ENCODE measurements around the gene VWC2L. TPM values are rescaled to one million over a fixed set of nuclear protein-coding genes. Genes with fewer than 3 reads are reported as not detected.

The VWC2L gene
- total and polyA plus RNA-seq, 10 donors: not detected

GRCh38 chr2:214507032-214507431 lies 96.2 kb downstream of the VWC2L start:
- TF ChIP-seq CTCF (IDR thresholded peaks at IDR 0.05 in 8 of 11, conservative IDR thresholded peaks at IDR 0.05 in 3 of 11) (no peak), POLR2AphosphoS5 (IDR thresholded peaks at IDR 0.05) (no peak), POLR2A (IDR thresholded peaks at IDR 0.05) (no peak)
- no peaks in the 10 kb centered on the region for H3K4me1 ChIP-seq
- intact Hi-C loops (cut with DNase I; ENCODE audit: low total_unique reads): no loop called here
- no peak overlapping the region for H3K4me3 ChIP-seq
- H3K36me3 ChIP-seq: no peaks in the 10 kb centered on the region
- H3K27me3 ChIP-seq (replicated peaks in 1 of 7): no peaks in the 10 kb centered on the region
- H3K27ac ChIP-seq: no peak overlapping the region
- H3K9me3 ChIP-seq: no peaks in the 10 kb centered on the region
- DNase-seq: no peak

DNA sequence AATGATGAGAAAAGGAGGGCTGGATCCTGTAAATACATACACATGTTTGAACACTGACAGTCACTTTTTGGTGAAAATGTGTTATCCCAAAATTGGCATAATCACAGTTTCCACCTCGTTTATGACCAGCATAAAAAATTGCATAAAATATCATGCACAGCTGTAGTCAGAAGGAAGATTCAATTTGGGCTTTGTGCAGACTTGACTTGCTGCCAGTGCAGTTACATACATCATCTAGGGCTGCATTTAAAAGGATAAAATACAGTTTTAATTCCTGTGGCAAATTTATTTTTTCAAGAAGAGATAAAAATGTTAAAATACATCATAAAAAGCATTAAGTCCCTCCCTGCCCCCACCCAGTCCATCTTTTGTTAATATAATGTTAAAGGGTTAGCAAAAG lies 103.8 kb downstream of the VWC2L start:
- WGBS, 5 donors: 29 to 52% (median 33%) methylated on average over 1 of the region's 1 CpG
- DNase-seq: no peak
- H3K9me3 ChIP-seq: no peaks in the 10 kb centered on the region
- no peaks in the 10 kb centered on the region for H3K4me1 ChIP-seq
- no peaks in the 10 kb centered on the region for H3K36me3 ChIP-seq
- no peak overlapping the region for H3K4me3 ChIP-seq
- intact Hi-C loops (cut with DNase I; ENCODE audit: low total_unique reads): no loop called here
- H3K27ac ChIP-seq: no peak overlapping the region
- TF ChIP-seq POLR2AphosphoS5 (IDR thresholded peaks at IDR 0.05) (no peak), CTCF (IDR thresholded peaks at IDR 0.05 in 8 of 11, conservative IDR thresholded peaks at IDR 0.05 in 3 of 11) (no peak), POLR2A (IDR thresholded peaks at IDR 0.05) (no peak)
- H3K27me3 ChIP-seq (replicated peaks in 1 of 7): no peaks in the 10 kb centered on the region

GRCh38 chr2:214515111-214515510 lies 104.3 kb downstream of the VWC2L start:
- Histone ChIP-seq H3K9me3 (no peaks in the 10 kb centered on the region), H3K27ac (no peak overlapping the region), H3K36me3 (no peaks in the 10 kb centered on the region), H3K4me1 (no peaks in the 10 kb centered on the region), H3K27me3 (replicated peaks in 1 of 7) (no peaks in the 10 kb centered on the region), H3K4me3 (no peak overlapping the region)
- TF ChIP-seq POLR2AphosphoS5 (IDR thresholded peaks at IDR 0.05) (no peak), POLR2A (IDR thresholded peaks at IDR 0.05) (no peak), CTCF (IDR thresholded peaks at IDR 0.05 in 8 of 11, conservative IDR thresholded peaks at IDR 0.05 in 3 of 11) (no peak)
- 60 to 72% (median 64%) methylated on average over 4 of the region's 4 CpGs for WGBS, 5 donors
- intact Hi-C loops (cut with DNase I; ENCODE audit: low total_unique reads): no loop called here
- DNase-seq: no peak

DNA sequence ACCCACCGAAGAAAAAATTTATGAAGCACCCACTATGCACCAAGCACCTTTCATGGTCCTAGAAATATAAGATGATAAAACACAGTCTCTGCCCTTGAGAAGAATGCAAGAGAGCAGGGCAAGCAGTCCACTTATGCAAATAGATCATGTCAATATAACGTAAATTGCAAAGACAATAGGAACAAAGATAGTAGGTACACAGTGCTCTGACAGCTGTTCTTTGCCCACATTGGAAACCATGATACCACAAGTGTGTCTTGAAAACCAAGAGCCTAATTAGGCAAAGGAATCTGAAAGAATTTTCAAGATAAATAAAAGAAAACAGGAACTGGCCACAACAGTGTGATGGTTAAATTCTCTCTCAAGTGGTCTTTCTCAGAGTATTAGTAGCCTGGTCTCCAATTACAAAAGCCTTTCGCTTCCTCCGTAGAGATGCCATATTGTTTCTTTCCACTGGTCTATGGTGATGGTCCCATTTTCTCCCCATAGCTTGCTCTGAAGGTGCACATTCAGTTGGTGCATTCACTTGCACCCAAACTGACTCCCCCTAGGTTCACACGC lies 108.5 kb downstream of the VWC2L start:
- Histone ChIP-seq H3K9me3 (no peaks in the 10 kb centered on the region), H3K4me3 (no peak overlapping the region), H3K36me3 (no peaks in the 10 kb centered on the region), H3K27ac (no peak overlapping the region), H3K4me1 (no peaks in the 10 kb centered on the region), H3K27me3 (replicated peaks in 1 of 7) (no peaks in the 10 kb centered on the region)
- TF ChIP-seq POLR2A (IDR thresholded peaks at IDR 0.05) (no peak), POLR2AphosphoS5 (IDR thresholded peaks at IDR 0.05) (no peak), CTCF (IDR thresholded peaks at IDR 0.05 in 8 of 11, conservative IDR thresholded peaks at IDR 0.05 in 3 of 11) (no peak)
- WGBS, 5 donors: 80 to 95% (median 91%) methylated on average over 5 of the region's 5 CpGs
- intact Hi-C loops (cut with DNase I; ENCODE audit: low total_unique reads): no loop called here
- no peak for DNase-seq

Data from spleen (tissue), 11 donors.